Measurements from ENCODE around the gene ANXA6.

ANXA6 gene

GRCh38 chr5:151063142-151063989, 94.2 kb downstream of the ANXA6 start:
- no peak for DNase-seq (ENCODE audit: low read depth)

- DNase-seq (ENCODE audit: low read depth), result no peak
Observed at GRCh38 chr5:151062405-151063141, 95.0 kb downstream of the ANXA6 start.

GRCh38 chr5:151060742-151061141, 96.8 kb downstream of the ANXA6 start:
- DNase-seq (ENCODE audit: low read depth), result no peak

DNA sequence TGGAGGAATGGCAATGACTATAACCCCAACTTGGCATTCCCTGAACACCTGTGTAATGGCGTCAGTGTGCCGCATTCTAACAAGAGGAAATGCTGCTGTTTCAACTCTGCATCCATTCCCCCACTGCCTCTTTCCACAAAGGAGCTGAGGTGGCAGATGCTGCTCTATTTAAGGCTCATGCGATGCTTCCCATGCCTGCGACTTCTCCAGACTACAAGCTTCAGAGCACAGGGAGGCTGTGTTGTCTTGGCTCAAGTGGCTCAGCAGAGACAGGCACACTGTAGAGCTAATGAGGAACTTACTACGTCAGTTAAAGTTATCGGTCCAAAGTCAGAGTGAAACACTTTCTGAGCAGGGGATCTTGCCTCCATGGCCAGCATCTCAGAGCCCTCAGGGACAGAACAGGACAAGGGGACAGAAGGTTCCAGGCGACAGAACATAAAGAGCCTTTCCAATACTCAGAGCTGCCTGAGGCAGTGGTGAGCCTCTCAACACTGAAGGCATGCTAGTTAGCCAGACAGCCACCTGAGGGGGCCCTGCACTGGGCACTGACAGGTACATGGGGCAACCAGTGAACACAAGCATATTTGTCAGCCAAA, 98.6 kb downstream of the ANXA6 start:
- no peak for DNase-seq (ENCODE audit: low read depth)

GRCh38 chr5:151058301-151058700, 99.3 kb downstream of the ANXA6 start:
- DNase-seq (ENCODE audit: low read depth), result no peak

- DNase-seq (ENCODE audit: low read depth), result no peak
Observed at GRCh38 chr5:151056379-151057325, 100.9 kb downstream of the ANXA6 start.

DNA sequence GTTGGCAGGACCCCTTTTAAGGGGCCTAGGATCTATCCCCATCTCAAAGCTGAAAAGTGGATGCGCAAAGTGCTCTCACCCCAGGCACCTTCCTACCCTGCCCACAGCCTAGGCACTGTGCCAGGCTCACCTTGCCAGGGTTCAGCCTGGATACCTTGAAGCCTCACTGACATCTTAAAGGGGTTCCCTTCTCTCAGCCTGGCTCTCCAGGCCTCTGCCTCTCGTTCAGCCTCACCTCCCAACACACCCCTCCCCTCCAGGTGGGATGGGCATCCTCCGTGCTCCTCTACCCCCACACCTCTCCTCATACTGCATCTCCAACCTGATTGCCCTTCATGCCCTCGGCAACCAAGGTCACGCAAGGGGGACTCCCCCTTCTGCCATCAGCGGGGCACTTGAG, 102.2 kb downstream of the ANXA6 start:
- DNase-seq (ENCODE audit: low read depth), result no peak

DNA sequence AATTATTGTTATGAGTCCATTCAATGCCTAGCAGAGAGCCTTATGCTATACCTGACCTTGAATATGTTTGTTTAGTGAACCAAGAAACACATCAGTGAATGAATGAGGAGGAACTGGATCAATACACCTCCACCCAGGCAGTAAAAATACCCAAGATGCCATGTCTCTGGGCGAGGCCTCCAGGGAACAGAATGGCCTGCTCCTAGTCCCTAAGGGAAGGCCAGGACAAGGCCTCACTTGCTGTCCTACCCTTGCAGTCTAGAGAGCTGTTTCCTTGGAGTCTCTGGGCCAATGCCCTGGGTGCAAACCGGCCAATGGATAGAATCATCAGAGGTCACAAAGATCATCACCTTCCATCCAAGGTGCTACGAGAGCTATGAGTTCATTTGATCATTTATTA, 102.9 kb downstream of the ANXA6 start:
- DNase-seq (ENCODE audit: low read depth), result no peak

DNA sequence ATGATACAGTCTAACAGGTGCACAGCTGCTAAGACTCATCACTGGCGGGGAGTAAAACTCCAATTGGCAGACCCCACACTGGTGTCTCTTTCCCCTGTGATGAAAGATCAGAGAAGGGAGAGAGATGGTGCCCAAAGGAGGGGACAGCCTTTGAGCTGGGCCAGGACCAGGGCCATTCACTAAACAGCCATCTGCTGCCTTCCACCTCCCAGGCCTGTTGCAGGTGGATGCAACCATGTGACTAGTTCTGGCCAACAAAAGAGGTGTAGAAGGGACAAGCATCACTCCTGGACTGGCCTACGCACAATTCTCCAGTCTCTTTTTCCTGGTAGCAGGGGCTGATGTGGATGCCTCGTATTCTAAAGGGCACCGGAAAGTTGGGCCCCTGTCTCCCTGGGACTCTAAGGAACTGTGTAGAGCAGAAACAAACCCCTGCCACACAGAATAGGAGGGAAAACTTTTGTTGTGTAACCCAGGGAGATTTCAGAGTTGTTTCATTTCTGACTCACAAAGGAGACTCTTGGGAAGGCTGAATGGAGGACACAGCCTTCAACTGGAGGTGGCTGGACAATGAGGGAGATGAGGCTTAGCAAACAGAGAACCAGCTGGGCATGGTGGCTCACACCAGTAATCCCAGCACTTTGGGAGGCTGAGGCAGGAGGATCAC, 103.7 kb downstream of the ANXA6 start:
- no peak for DNase-seq (ENCODE audit: low read depth)

DNA sequence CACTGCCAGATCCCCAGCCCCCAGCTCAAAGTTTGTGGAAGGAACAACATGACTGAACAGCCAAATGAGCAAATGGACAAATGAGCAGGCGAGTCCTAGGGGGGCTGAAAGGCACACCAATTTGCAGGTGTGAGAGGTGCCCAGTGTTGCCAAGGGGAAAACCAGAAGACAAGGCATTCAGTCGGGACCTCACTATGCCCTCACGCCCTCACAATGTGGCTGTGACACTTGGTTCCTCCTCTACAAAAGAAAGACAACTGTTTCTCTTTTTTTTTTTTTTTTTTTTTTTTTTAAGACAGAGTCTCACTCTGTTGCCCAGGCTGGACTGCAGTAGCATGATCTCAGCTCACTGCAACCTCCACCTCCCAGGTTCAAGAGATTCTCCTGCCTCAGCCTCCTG, 104.7 kb downstream of the ANXA6 start:
- no peak for DNase-seq (ENCODE audit: low read depth)

DNA sequence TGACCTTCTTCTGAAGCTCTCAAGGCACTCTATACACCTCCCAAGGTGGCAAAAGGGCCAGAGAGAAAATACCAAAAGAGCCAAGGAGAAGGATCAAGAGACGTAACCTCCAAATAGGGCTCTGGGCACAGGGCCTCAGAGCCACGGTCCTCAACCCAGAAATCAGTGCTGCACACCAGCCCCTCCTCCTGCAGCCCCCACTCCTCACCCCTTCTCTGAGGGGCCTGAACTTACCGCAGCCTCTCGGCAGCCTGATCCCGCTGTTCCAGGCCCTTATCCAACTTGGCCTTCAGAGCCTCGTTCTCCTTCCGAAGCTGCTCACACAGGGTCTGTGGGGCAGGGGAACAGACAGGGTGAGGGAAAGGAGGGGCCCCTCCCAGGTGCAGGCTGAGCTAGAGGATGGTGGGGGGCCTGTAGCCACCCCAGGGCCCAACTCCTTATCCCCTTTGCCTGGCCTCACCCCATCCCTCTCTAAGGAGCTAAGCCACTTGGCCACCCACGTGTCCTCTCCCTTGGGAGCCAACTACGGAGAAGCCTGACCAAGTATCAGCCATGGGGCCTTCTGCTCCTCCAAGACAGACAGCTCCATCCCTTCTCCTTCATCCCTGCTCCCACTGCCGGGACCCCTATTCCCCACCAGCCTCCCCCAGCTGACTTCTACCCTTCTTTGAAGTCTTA, 105.5 kb downstream of the ANXA6 start:
- DNase-seq (ENCODE audit: low read depth), result no peak

DNA sequence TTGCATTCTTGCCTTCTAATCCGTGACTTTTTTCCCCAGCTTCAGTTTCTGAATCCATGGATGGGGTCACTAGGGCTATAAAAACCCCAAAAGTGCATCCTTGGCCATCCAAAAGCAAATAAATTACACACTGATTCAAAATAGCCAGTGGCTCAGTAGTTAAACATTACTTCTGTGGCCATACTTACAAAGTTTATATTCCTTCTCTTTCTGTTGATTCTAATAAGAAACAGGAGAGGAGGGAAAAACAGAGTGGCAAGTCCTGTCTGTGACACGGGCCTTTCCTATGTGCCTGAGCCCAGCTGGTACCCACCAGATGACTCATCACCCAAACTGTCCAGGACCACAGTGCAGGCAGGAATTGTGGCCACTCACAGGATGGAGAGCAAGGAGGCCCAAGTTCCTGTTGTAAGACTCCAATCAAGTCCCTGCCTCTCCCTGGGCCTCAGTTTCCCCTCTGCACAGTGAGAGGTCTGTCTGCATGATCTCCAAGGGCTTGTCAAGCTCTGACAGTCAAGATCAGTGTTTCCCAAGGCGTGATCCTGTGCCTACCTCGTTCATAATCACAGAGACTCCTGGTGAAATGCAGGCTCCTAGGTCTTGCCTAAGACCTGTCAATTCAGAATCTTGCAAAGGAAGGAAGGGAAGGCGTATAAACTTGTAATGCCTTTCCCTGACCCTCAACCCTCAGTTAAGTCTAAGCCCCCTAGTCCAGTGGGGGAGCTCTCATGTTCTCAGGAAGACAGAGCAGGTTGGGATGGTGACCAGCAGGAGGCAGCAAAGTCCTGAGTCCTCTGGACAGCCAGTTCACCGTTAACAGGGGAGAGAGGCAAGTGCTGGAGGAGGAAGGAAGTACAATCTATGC, 106.3 kb downstream of the ANXA6 start:
- peak; percentile 16 for DNase-seq (ENCODE audit: low read depth)

Measured in T-helper 22 cell (primary cell).